Right lobe of liver (tissue), 6 donors: ENCODE measurements around the gene GGT7. TPM values are rescaled to one million over a fixed set of nuclear protein-coding genes. Genes with fewer than 3 reads are reported as not detected.
"Not testable (repeated sequence)": the region's sequence is repeated elsewhere in the genome, so short reads cannot be mapped to it uniquely, and the experiment has no call there.

Source experiments
- ATAC-seq, 4 donors: fragments of 200-7000 bp; cut with Tn5 transposase; one replicate each; pipeline ENCODE4 v1.9.1; 2020; ENCODE audit warnings: mild to moderate bottlenecking in 4 of 4, moderate library complexity in 4 of 4
- DNase-seq, 3 donors: peaks; one replicate each; pipeline ENCODE4 v3.0.0-alpha.2; 2020
- H3K27ac ChIP-seq, 3 donors: fragments of 200-600 bp; one replicate each; pipeline ENCODE4 v1.8.0; 2022
- H3K27me3 ChIP-seq, 2 donors: fragments of 200-600 bp; one replicate each; pipeline ENCODE4 v1.8.0; 2022
- H3K36me3 ChIP-seq, 4 donors: fragments of 200-600 bp; sonication (generic) in 1 of 4; one replicate each; pipeline versions ENCODE4 v1.5.1 to v1.8.0; 2017 to 2022; ENCODE audit warnings: control low read depth in 1 of 4
- H3K4me1 ChIP-seq, 4 donors: fragments of 200-600 bp; sonication (generic) in 1 of 4; one replicate each; pipeline versions ENCODE4 v1.5.1 to v1.8.0; 2017 to 2022; ENCODE audit warnings: control low read depth in 1 of 4
- H3K4me3 ChIP-seq, 3 donors: fragments of 200-600 bp; one replicate each; pipeline ENCODE4 v1.8.0; 2022
- H3K9me3 ChIP-seq, 4 donors: fragments of 200-600 bp; sonication (generic) in 1 of 4; one replicate each; pipeline versions ENCODE4 v1.5.1 to v1.8.0; 2017 to 2022; ENCODE audit warnings: control low read depth in 1 of 4
- CTCF ChIP-seq, 4 donors: fragments of 200-600 bp in 3 of 4; fragments of 450-650 bp in 1 of 4; IDR thresholded peaks; one replicate each; pipeline versions ENCODE4 v1.5.1 to v1.8.0; 2016 to 2022; ENCODE audit warnings: antibody characterized with exemption in 4 of 4, mild to moderate bottlenecking in 2 of 4
- POLR2A ChIP-seq: fragments of 450-650 bp; IDR thresholded peaks from one replicate; pipeline ENCODE4 v1.6.1; 2017; ENCODE audit warnings: antibody characterized with exemption, mild to moderate bottlenecking
- WGBS: methylation state at CpG from one replicate; pipeline ENCODE4 v1.1.6; 2018; ENCODE audit warnings: low coverage, low lambda C conversion rate; ENCODE audit not compliant: insufficient coverage; ENCODE audit errors: missing lambda C conversion rate; 5-methylcytosine and 5-hydroxymethylcytosine counted together
- intact Hi-C, 2 donors: fragments of 100-400 bp; cut with DNase I; formaldehyde crosslinking; loops; one replicate each; pipeline versions ENCODE4 v1.11.2 to v1.14.1; 2022
- total RNA-seq, 6 experiments: library from RNA; depleted of rRNA in 2 of 6; stranded (reverse); fragments of >200 nt in 2 of 6; fragmentation: NEBNext Ultra II Directional in 3 of 6; extraction: Animal tissue kit (Norgen Biotek cat#: 25700) in 3 of 6; gene quantifications; one replicate each; pipeline versions ENCODE4 v1.1.0 to v1.2.4, GENCODE V29; 2016 to 2023
- donor health status: DM: no; HTN: yes; CAD: no.
- donor health status: DM: no; HTN: no; CAD: no.
- donor health status: DM: no; HTN: no; CAD: no.
- donor health status: DM: no; HTN: yes; CAD: no.
- donor health status: DM: no; HTN: yes; CAD: no.

GGT7 gene
- total RNA-seq, 6 experiments from 2014 or later = 4.8 to 13.3 (median 9.4) TPM

DNA sequence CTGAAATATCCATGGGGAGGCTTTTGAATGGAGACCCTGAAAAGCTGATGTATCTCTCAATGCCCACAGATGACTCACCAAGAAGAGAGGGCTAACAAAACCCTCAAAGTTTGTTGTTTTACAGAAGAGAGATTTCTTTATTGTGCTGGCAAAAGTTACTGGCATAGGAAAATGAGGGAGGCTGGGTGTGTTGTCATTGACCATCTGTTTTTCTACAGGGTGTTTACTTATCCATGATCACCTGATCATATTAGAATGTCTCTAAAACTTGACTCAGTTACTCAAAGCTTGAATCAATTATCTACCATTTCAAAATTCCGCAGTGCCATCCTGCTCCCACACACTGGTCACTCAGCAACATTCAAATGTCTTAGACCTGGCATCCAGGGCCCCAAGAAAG is 57.0 kb downstream of the GGT7 start:
- WGBS = 88% methylated on average over 1 of the region's 1 CpG
- no peaks in the 10 kb centered on the region for H3K9me3 ChIP-seq
- no peak overlapping the region for H3K27ac ChIP-seq
- intact Hi-C loops = no loop called here
- H3K4me3 ChIP-seq = no peak overlapping the region
- no peaks in the 10 kb centered on the region for H3K36me3 ChIP-seq
- ATAC-seq (no peak), DNase-seq (no peak)
- TF ChIP-seq CTCF (IDR thresholded peaks at IDR 0.05) = no peak
- no peak for TF ChIP-seq POLR2A
- H3K27me3 ChIP-seq = no peaks in the 10 kb centered on the region
- peaks cover 0 to 8% (median 1%) of the 10 kb centered on the region in 4 donors for H3K4me1 ChIP-seq

DNA sequence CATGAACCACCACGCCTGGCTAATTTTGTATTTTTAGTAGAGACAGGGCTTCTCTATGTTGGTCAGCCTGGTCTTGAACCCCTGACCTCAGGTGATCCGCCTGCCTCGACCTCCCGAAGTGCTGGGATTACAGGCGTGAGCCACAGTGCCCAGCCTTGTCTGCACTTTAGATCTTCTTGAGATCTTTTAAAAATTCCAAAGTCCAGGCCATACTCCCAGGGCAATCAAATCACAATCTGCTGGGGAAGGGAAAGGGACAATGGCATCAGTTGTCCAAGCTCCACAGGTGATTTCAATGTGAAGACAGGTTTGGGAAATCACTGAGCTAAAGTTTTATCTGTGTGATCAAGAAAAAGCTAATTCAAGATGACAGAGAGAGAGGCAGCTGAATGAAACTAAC is 64.1 kb downstream of the GGT7 start:
- DNase-seq = no peak
- Histone ChIP-seq H3K4me1 (peaks cover 0 to 4% (median 0%) of the 10 kb centered on the region in 4 donors), H3K9me3 (no peaks in the 10 kb centered on the region), H3K36me3 (no peaks in the 10 kb centered on the region), H3K27ac (no peak overlapping the region), H3K4me3 (no peak overlapping the region), H3K27me3 (no peaks in the 10 kb centered on the region)
- TF ChIP-seq POLR2A = no peak
- no peak for TF ChIP-seq CTCF (IDR thresholded peaks at IDR 0.05)
- no peak for ATAC-seq
- intact Hi-C loops = no loop called here
- WGBS = 95% methylated on average over 5 of the region's 5 CpGs

DNA sequence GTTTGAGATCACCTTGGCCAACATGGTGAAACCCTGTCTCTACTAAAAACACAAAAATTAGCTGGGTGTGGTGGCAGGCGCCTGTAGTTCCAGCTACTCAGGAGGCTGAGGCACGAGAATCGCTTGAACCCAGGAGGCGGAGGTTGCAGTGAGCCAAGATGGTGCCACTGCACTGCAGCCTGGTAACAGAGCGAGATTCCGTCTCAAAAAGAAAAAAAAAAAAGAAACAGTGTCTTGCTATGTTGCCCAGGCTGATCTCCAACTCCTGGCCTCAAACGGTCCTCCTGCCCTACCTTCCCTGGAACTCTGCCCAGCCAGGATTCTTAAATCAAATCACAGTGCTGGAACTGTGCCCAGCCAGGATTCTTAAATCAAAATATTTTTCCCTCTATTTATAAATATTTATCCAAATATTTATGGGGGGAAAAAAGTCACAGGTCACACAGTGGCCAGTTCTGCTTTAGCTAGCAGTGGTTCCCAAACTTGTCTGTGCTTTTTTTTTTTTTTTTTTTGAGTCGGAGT is 64.7 kb downstream of the GGT7 start:
- intact Hi-C loops, H3K27ac ChIP-seq, H3K27me3 ChIP-seq, H3K4me1 ChIP-seq, DNase-seq, H3K36me3 ChIP-seq, H3K9me3 ChIP-seq, ATAC-seq, H3K4me3 ChIP-seq: not testable (repeated sequence)
- 75% methylated on average over 5 of the region's 8 CpGs for WGBS

GRCh38 chr20:34806255-34806654 is 66.4 kb downstream of the GGT7 start:
- H3K4me3 ChIP-seq = no peak overlapping the region
- TF ChIP-seq POLR2A (no peak), CTCF (IDR thresholded peaks at IDR 0.05) (no peak)
- ATAC-seq = no peak
- no peaks in the 10 kb centered on the region for H3K9me3 ChIP-seq
- H3K36me3 ChIP-seq = no peaks in the 10 kb centered on the region
- H3K4me1 ChIP-seq = peaks cover 0 to 7% (median 2%) of the 10 kb centered on the region in 4 donors
- H3K27me3 ChIP-seq = no peaks in the 10 kb centered on the region
- intact Hi-C loops = no loop called here
- H3K27ac ChIP-seq = no peak overlapping the region
- no peak for DNase-seq

DNA sequence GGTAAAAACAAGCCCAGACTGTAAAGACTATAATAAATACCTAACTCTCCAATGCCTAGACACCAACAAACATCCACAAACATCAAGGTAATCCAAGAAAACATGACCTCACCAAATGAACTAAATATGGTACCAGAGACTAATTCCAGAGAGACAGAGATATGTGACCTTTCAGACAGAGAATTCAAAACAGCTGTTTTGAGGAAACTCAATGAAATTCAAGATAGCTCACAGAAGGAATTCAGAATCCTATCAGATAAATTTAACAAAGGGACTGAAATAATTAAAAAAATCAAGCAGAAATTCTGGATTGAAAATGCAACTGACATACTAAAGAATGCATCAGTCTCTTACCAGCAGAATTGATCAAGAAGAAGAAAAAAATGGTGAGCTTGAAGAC is 73.8 kb downstream of the GGT7 start:
- DNase-seq = no peak
- peaks cover 0 to 9% (median 0%) of the 10 kb centered on the region in 4 donors for H3K4me1 ChIP-seq
- H3K4me3 ChIP-seq = no peak overlapping the region
- H3K9me3 ChIP-seq = no peaks in the 10 kb centered on the region
- no peak for ATAC-seq
- no peaks in the 10 kb centered on the region for H3K27me3 ChIP-seq
- intact Hi-C loops = no loop called here
- H3K36me3 ChIP-seq = no peaks in the 10 kb centered on the region
- TF ChIP-seq POLR2A (no peak), CTCF (IDR thresholded peaks at IDR 0.05) (no peak)
- no peak overlapping the region for H3K27ac ChIP-seq
